MM.1S (cell line): ENCODE measurements around the gene ASZ1.

Experiments
- DNase-seq: peaks from one replicate; pipeline ENCODE4 v3.0.0-alpha.2; 2015
- H2AFZ ChIP-seq: fragments of 300-600 bp; sonication (generic); 2 replicates; pipeline ENCODE4 v1.6.0; 2016; ENCODE audit warnings: antibody characterized with exemption, low read length
- H3F3A ChIP-seq: fragments of 300-600 bp; sonication (generic); 2 replicates; pipeline ENCODE4 v1.6.1; 2016; ENCODE audit warnings: mild to moderate bottlenecking, antibody characterized with exemption, low read length, moderate library complexity, mixed read lengths; ENCODE audit not compliant: insufficient read depth
- H3K27ac ChIP-seq: fragments of 300-600 bp; sonication (generic); 2 replicates; pipeline ENCODE4 v1.5.1; 2016; ENCODE audit warnings: mild to moderate bottlenecking, low read length
- H3K27me3 ChIP-seq: fragments of 300-600 bp; sonication (generic); replicated peaks from 2 replicates; pipeline ENCODE4 v1.6.0; 2016; ENCODE audit warnings: low read length; ENCODE audit not compliant: insufficient read depth
- H3K36me3 ChIP-seq: fragments of 300-600 bp; sonication (generic); replicated peaks from 2 replicates; pipeline ENCODE4 v1.6.1; 2016; ENCODE audit warnings: mild to moderate bottlenecking, low read length, mixed read lengths; ENCODE audit not compliant: insufficient read depth
- H3K4me1 ChIP-seq: fragments of 300-600 bp; sonication (generic); 2 replicates; pipeline ENCODE4 v1.6.1; 2016; ENCODE audit warnings: low read length, mixed read lengths
- H3K4me2 ChIP-seq: fragments of 300-600 bp; sonication (generic); 2 replicates; pipeline ENCODE4 v1.6.0; 2016; ENCODE audit warnings: low read depth, low read length
- H3K4me3 ChIP-seq: fragments of 300-600 bp; sonication (generic); 2 replicates; pipeline ENCODE4 v1.5.1; 2016; ENCODE audit warnings: low read length, mixed read lengths
- H3K79me2 ChIP-seq: fragments of 300-600 bp; sonication (generic); 2 replicates; pipeline ENCODE4 v1.6.1; 2016; ENCODE audit warnings: mixed run types, low read length, mixed read lengths
- H3K9ac ChIP-seq: fragments of 300-600 bp; sonication (generic); 2 replicates; pipeline ENCODE4 v1.6.1; 2016; ENCODE audit warnings: low read length, mixed read lengths
- H3K9me2 ChIP-seq: fragments of 300-600 bp; sonication (generic); replicated peaks from 2 replicates; pipeline ENCODE4 v1.6.1; 2016; ENCODE audit warnings: mild to moderate bottlenecking, low read length, mixed read lengths; ENCODE audit not compliant: insufficient read depth
- H3K9me3 ChIP-seq: fragments of 300-600 bp; sonication (generic); replicated peaks from 2 replicates; pipeline ENCODE4 v1.6.1; 2016; ENCODE audit warnings: mild to moderate bottlenecking, low read length, mixed read lengths; ENCODE audit not compliant: insufficient read depth
- H4K20me1 ChIP-seq: fragments of 300-600 bp; sonication (generic); 2 replicates; pipeline ENCODE4 v1.6.1; 2016; ENCODE audit warnings: mild to moderate bottlenecking, low read length, moderate library complexity, mixed read lengths; ENCODE audit not compliant: insufficient read depth
- CTCF ChIP-seq: fragments of 300-600 bp; sonication (generic); IDR thresholded peaks from 2 replicates; pipeline ENCODE4 v1.5.1; 2016; ENCODE audit warnings: antibody characterized with exemption, low read length, mixed read lengths
- EZH2 ChIP-seq: fragments of 300-600 bp; sonication (generic); optimal IDR thresholded peaks from 2 replicates; pipeline ENCODE3; 2017; ENCODE audit warnings: low read depth, mild to moderate bottlenecking, antibody characterized with exemption, low read length, mixed read lengths
- EZH2phosphoT487 ChIP-seq: fragments of 300-600 bp; sonication (generic); IDR thresholded peaks from 2 replicates; pipeline ENCODE4 v1.6.1; 2018; ENCODE audit warnings: antibody characterized with exemption, low read length

The ASZ1 gene

DNA sequence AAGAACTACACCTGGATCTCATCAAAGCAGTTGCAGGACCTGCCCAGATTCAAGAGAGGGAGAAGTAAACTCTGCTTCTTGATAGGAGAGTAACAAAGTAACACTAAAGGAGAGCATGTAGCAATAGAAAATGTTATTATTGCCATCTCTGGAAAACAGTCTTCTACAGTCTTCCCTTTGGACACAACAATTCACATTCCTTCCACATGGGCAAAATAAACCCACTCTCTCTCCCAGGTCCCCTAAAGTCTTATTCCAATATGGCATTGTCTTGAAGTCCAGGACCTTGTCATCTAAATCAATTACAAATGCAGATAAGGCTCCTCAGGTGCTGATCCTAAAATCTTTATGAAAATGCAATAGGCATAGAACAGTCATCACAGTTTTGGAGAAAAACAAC is 94.1 kb downstream of the ASZ1 start:
- H3F3A ChIP-seq = no peaks in the 10 kb centered on the region
- H3K4me1 ChIP-seq = no peaks in the 10 kb centered on the region
- no peaks in the 10 kb centered on the region for H3K9me2 ChIP-seq
- no peaks in the 10 kb centered on the region for H3K36me3 ChIP-seq
- H2AFZ ChIP-seq = no peak overlapping the region
- TF ChIP-seq EZH2phosphoT487 = no peak
- H3K79me2 ChIP-seq = no peaks in the 10 kb centered on the region
- H3K9me3 ChIP-seq = no peaks in the 10 kb centered on the region
- H4K20me1 ChIP-seq = no peaks in the 10 kb centered on the region
- no peak overlapping the region for H3K27ac ChIP-seq
- H3K4me2 ChIP-seq = no peak overlapping the region
- no peak overlapping the region for H3K4me3 ChIP-seq
- no peak for DNase-seq
- no peak overlapping the region for H3K9ac ChIP-seq
- H3K27me3 ChIP-seq = no peaks in the 10 kb centered on the region

GRCh38 chr7:117332031-117332430 is 95.3 kb downstream of the ASZ1 start:
- Histone ChIP-seq H3K4me3 (no peak overlapping the region), H3K9me2 (no peaks in the 10 kb centered on the region), H3K27me3 (no peaks in the 10 kb centered on the region), H3K36me3 (no peaks in the 10 kb centered on the region), H3K79me2 (no peaks in the 10 kb centered on the region), H4K20me1 (no peaks in the 10 kb centered on the region), H3K9me3 (no peaks in the 10 kb centered on the region), H2AFZ (no peak overlapping the region), H3K4me2 (no peak overlapping the region), H3F3A (no peaks in the 10 kb centered on the region), H3K27ac (no peak overlapping the region), H3K4me1 (no peaks in the 10 kb centered on the region), H3K9ac (no peak overlapping the region)
- TF ChIP-seq CTCF = no peak
- TF ChIP-seq EZH2phosphoT487 = no peak
- no peak for TF ChIP-seq EZH2
- no peak for DNase-seq

GRCh38 chr7:117325836-117326235 is 101.5 kb downstream of the ASZ1 start:
- H3F3A ChIP-seq = no peaks in the 10 kb centered on the region
- no peaks in the 10 kb centered on the region for H3K9me3 ChIP-seq
- no peak for DNase-seq
- no peaks in the 10 kb centered on the region for H3K9me2 ChIP-seq
- no peaks in the 10 kb centered on the region for H4K20me1 ChIP-seq
- no peak overlapping the region for H3K4me2 ChIP-seq
- no peaks in the 10 kb centered on the region for H3K79me2 ChIP-seq
- no peak overlapping the region for H3K27ac ChIP-seq
- H3K4me1 ChIP-seq = no peaks in the 10 kb centered on the region
- H3K36me3 ChIP-seq = no peaks in the 10 kb centered on the region
- TF ChIP-seq EZH2phosphoT487 (no peak), CTCF (no peak), EZH2 (no peak)
- no peak overlapping the region for H3K9ac ChIP-seq
- no peak overlapping the region for H2AFZ ChIP-seq
- no peaks in the 10 kb centered on the region for H3K27me3 ChIP-seq
- H3K4me3 ChIP-seq = no peak overlapping the region

DNA sequence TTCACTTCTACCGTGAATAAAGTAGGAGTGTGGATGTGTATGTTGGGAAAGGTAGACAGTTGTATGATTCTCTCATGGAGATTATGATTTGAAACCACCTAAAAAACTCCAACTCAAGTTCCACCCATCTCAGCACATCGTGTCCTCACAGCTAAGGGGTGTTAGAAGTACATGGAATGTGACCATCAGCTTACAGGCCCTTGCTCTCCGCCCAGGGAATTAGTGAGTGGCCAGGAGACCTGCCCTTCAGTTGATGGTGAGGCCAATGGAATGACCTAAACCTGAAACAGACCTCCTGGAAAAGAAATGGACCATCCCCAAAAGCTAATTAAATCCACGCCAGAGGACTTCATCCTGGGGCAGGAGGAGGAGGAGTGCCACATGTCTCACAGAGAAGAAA is 102.3 kb downstream of the ASZ1 start:
- Histone ChIP-seq H4K20me1 (no peaks in the 10 kb centered on the region), H3K9me2 (no peaks in the 10 kb centered on the region), H3K36me3 (no peaks in the 10 kb centered on the region), H3K4me3 (no peak overlapping the region), H3K9ac (no peak overlapping the region), H3K9me3 (no peaks in the 10 kb centered on the region), H3K27ac (no peak overlapping the region), H3F3A (no peaks in the 10 kb centered on the region), H2AFZ (no peak overlapping the region), H3K4me1 (no peaks in the 10 kb centered on the region), H3K4me2 (no peak overlapping the region), H3K27me3 (no peaks in the 10 kb centered on the region), H3K79me2 (no peaks in the 10 kb centered on the region)
- DNase-seq = no peak
- TF ChIP-seq EZH2phosphoT487 = no peak
- TF ChIP-seq EZH2 = no peak
- no peak for TF ChIP-seq CTCF
